ENCODE measurements around the gene CCDC192.
"Not testable (repeated sequence)": the region's sequence is repeated elsewhere in the genome, so short reads cannot be mapped to it uniquely, and the experiment has no call there.

Gene CCDC192

DNA sequence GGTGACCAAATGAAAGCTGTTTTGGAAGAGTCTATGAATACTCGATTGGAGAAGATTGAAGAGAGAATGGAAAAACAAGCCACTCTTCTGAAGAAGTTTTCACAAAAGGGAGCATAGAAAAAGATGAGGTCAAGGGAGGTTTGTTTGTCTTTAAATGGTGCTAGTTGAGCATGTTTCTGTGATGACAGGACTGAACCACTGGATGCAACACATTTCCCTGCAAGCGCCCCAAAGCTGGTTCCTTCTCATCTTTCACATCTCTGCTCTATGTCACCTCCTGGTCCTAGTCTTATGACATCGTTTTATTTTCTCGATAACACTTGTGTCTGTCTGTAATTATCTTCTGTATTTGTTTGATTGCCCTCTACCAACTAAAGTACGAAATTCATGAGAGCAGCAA lies 3.8 kb upstream of the CCDC192 start:
- DNase-seq (ENCODE audit: low read depth) = no peak

DNA sequence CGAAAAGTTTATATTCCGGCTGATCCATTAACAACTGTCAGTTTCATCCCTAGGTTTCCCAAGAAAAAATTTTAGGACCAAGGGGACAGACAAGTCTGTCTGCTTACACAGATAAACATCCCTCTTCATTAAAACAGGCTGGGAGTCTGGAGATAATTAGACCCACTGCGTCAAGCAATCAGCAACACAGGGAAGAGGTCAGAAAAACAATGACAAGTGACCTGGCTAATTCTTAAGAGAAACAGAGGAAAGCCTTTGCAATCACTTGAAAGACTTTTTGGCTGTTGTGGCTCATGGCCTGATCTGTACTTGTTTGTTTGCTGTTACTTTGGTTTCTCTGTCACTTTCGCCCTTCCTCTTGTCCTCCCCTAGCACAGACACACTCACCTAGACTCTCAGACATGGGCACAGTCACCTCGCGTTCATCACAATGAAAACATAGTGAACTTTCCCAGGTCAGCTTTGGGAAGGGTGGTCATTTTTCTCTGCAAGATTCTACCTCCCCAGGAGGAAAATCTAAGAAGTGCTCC lies 2.9 kb upstream of the CCDC192 start:
- no peak for DNase-seq (ENCODE audit: low read depth)

DNA sequence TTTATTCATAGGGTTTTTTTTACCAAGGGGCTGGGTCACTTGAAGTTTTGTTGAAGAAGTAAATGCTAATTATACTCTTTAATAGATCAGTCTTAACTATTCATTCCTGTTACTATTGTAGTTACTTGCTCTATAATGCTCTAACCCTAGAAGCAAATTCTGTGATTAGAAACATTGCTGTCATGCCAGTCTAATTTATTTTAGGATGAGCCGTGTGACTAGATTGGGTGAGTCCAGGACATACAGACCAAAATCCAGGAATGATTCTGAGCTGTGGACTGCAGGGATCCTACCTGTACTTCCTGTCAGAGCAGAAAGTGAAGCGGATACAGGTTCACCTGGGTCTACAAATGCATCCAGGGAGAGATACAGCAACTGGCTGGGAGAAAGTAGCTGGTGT lies 757 bp upstream of the CCDC192 start:
- DNase-seq (ENCODE audit: low read depth) = no peak

DNA sequence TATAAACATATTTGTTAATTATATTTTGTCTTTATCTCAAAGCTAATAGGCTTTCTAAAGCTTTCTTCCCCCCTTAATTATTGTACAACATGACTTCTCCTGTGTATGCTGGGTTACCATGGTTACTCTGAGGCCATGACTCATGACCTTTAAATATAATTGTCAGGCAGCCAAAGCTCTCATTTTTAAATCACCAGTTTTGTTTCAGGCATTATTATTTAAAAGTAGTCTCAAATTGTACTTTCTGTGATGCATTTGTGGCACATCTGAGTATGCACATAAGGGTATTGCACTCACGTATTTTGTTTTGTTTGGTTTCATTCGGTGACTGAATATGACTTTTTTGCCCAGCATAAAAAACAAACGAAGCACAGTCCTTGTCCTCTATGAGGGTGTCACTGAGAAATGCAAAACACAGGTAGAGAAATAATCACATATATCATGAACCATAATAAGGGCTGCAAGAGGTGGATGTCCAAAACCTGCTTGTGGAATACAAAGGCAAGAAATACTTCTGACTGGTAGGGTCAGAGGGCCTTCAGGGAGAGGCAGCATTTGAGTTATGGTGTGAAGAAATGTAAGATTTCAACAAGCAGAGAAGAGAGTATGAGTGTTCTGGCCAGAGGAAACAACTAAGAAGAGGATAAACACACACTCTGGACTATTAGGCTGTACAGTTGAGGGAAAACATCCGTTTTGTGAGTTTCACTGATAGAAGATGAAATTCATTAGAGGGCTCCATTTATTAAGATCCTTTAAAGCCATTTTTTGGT lies 2.1 kb downstream of the CCDC192 start:
- DNase-seq (ENCODE audit: low read depth) = peak; percentile 84

DNA sequence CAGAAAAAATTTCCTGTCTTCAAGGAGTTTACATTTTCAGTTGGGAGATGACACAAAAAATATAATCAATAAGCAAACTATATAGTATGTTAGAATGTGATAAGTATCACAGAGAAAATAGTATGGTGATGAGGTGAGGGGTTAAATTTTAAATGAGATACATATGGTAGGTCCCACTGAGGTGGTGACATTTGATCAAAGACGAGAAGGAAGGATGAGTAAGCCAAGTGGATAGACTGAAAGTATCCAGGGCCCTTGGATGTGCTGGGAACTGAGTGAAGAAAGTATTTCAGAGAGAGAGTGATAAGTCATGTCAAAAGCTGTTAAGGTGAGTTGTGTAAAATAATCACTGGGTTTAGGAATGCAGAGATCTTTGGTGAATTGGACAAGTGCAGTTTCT lies 3.5 kb downstream of the CCDC192 start:
- no peak for DNase-seq (ENCODE audit: low read depth)

DNA sequence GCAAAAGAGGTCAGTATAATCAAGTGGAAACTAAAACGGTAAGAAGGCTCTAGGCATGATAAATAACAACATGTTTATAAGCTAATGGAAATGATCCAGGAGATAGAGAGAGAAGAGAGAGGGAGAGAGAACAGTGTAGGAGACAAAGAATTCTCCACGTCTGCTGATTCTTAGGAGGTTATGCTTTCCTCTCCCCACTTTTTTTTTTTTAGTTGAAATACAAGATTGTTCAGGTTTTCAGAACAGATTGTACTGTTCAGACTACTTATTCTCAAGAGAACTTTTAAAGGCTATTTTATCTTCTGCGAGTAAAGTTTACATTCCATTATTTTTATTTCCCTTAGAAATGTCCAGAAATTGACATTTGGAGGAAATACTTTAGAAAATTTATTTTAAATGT lies 4.0 kb downstream of the CCDC192 start:
- DNase-seq (ENCODE audit: low read depth) = no peak

DNA sequence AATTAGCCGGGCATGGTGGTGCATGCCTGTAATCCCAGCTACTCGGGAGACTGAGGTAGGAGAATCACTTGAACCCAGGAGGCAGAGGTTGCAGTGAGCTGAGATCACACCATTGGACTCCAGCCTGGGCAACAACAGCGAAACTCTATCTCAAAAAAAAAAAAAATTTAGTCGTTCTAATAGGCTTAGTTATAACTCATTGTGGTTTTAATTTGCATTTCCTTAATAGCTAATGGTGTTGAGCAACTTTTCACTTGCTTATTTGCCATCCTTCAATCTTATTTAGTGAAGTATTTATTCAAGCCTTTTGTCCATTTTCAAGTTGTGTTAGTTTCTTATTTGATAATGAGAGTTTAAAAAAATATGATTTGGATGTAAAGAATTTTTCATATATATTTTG lies 9.9 kb downstream of the CCDC192 start:
- not testable (repeated sequence) for DNase-seq (ENCODE audit: low read depth)

DNA sequence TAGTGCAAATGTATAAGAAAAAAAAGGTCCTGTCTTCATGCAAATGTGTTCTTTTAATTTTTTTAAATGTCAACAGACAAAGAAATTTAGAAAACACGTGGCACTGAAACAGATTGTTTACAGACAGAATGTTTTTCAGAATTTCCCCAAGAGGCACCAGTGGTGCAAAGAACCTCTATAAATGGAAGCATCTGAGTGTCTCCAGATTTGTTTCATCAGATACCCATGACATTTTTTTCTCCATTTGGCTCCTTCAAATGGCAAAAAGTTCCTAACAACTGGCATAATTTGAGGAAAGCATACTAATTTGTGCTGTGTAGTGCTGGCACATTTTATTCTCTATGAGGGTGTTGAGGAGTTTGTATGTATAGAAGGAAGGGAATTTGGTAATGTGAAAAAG lies 15.0 kb downstream of the CCDC192 start:
- no peak for DNase-seq (ENCODE audit: low read depth)

DNA sequence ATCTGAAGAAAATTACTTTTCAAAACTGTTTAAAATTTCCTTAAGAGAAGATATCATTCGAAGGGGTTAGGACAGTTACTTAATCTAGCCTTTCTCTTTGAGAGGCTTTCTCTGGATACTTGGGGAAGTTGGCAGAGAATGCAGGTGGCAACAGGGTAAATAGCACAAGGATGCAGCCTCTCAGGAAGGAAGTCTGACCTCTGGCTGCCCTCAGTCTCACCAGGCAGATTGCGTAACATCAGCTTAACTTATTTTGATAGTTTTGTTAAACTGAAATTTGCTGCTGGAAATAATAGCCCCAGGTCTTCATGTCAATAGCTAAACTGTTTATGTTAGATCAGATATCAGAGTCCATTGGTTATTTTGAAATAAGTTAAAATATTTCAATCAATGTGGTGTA lies 20.4 kb downstream of the CCDC192 start:
- peak; percentile 56 for DNase-seq (ENCODE audit: low read depth)

DNA sequence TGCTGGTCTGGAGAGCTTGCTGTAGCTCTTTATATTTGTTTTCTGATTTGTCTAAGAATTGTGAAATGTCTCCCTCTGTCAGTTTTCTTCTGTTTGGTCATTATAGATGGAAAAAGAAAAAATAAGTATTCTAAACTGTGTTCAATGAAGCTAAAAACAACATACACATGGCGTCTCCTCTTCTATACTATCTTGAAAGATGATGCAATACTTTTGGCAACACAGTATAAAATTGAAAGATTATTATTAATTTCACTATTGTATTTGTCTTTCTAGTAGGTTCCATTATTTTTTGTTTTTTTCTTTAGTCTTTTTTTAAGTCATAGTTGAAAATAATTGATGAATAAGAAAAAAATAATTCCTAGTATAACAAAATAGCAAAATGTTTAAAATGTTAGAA lies 22.5 kb downstream of the CCDC192 start:
- DNase-seq (ENCODE audit: low read depth) = no peak

DNA sequence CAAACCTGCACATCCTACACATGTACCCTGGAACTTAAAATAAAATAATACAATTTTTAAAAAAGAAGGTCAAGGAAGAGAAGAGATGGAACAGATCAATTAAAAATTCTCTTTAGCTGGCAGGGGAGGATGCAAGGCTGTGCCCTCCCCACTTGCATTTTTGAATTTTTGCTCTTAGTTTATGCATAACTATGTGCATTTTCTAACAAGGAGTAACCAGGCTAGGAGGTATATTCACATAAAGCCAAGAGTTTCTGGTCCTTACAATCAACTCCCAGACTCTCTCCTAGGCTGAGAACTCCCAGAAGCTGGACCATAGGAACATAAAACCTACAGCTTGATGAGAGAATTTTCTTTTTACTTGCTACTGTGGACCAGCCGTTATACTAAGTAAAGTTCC lies 29.8 kb downstream of the CCDC192 start:
- DNase-seq (ENCODE audit: low read depth) = no peak

DNA sequence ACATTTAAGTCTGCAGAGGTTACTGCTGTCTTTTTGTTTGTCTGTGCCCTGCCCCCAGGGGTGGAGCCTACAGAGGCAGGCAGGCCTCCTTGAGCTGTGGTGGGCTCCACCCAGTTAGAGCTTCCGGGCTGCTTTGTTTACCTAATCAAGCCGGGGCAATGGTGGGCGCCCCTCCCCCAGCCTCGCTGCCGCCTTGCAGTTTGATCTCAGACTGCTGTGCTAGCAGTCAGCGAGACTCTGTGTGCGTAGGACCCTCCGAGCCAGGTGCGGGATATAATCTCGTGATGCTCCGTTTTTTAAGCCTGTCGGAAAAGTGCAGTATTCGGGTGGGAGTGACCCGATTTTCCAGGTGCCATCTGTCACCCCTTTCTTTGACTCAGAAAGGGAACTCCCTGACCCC lies 36.2 kb downstream of the CCDC192 start:
- not testable (repeated sequence) for DNase-seq (ENCODE audit: low read depth)

DNA sequence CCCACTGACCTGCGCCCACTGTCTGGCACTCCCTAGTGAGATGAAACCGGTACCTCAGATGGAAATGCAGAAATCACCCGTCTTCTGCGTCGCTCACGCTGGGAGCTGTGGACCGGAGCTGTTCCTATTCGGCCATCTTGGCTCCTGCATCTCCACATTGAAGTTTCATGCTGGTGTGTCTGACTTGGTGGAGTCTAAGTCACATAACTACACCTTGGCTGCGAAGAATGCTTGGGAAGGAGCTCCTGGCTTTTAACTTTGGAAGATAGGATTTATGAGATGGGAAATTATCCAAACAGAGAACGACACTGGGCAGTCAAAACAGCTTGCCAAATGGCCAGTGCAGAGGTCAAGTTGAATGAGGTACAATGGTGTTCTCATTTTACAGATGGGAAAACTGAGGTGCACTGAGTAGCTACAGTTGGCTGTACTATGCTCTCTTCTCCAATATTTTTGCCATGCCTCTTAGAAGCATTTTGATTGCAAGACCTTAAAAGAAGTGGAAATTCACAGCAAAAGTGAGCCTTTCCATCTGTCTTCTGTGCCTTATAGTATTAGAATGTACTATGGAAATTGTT lies 36.7 kb downstream of the CCDC192 start:
- DNase-seq (ENCODE audit: low read depth) = no peak

DNA sequence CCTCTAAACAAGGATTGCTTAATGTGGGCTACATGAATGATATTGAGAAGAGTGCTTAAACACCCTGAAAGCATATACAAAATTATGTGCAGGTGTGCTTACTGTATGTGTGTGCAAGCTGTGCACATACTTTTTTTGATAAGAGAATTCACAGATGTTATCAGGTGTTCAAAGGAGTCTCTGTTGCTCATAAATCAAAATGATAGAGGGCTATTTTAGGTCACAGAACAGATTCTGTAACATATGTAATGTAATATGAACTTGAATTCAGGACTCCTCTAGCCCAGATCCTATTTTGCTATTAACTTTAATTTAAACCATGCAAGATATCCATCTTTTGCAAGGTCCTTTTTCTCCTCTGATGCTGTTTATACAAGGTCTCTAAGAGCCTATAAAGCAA lies 38.2 kb downstream of the CCDC192 start:
- no peak for DNase-seq (ENCODE audit: low read depth)

DNA sequence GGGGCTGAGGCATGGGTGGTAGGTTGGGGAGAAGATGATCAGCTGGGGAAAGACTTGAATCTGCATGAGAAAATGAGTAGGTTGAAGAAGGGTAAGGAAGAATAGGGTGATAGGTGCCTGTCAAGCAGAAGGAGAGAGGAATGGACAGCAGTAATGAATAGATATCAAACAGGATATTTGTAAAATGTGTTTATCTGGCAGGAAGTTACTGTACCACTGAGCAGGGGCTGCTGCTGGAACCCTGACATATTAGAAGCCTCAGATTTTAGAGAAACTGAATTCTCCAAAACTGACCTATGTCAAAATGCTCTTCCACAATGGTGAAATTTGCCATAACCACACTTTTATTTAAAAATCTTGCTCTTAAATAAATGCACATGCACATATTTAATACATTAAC lies 41.0 kb downstream of the CCDC192 start:
- DNase-seq (ENCODE audit: low read depth) = no peak

DNA sequence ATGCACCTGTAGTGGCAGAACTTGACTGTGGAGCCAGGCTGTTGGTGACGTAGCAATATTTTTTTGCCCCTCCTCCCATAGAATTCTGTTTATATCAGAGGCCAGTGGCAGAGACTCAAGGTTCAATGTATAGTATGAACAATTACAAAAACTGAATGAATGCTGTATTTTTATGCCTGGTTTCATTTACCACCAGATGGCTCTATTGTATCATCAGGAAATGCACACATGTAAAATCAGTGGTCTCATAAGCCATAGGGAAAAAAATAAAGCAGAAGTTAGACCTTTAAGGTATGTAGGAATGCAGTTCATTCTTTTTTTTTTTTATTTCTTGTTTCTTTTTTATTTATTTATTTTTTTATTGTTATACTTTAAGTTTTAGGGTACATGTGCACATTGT lies 43.6 kb downstream of the CCDC192 start:
- peak; percentile 51 for DNase-seq (ENCODE audit: low read depth)

DNA sequence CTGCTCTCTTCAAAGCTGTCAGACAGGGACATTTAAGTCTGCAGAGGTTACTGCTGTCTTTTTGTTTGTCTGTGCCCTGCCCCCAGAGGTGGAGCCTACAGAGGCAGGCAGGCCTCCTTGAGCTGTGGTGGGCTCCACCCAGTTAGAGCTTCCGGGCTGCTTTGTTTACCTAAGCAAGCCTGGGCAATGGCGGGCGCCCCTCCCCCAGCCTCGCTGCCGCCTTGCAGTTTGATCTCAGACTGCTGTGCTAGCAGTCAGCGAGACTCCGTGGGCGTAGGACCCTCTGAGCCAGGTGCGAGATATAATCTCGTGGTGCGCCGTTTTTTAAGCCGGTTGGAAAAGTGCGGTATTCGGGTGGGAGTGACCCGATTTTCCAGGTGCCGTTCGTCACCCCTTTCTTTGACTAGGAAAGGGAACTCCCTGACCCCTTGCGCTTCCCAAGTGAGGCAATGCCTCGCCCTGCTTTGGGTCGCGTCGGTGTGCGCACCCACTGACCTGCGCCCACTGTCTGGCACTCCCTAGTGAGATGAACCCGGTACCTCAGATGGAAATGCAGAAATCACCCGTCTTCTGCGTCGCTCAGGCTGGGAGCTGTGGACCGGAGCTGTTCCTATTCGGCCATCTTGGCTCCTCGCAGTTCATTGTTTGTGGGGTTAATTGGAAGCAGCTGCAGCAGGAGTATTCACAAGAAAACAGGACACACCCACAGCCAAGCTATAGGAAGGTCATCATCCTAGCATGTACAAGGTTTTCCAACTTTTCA lies 49.5 kb downstream of the CCDC192 start:
- DNase-seq (ENCODE audit: low read depth) = not testable (repeated sequence)

DNA sequence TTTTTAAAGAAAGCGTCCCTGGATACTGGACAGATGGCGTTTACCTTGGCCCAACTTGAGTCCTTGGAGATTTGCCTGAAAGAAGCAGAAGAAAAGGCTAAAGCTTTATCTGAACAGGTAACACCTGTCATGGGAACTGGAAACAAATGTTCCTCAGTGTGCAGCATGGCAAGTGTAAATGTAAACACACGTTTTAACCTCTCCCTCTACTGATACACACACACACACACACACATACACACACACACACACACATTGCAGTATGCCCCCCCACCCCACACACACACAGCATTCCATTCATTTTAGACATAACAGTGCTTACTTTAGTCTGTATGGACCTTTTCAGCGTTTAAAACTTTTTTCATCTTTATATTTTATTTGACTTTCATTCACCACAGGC lies 51.1 kb downstream of the CCDC192 start:
- peak; percentile 29 for DNase-seq (ENCODE audit: low read depth)

DNA sequence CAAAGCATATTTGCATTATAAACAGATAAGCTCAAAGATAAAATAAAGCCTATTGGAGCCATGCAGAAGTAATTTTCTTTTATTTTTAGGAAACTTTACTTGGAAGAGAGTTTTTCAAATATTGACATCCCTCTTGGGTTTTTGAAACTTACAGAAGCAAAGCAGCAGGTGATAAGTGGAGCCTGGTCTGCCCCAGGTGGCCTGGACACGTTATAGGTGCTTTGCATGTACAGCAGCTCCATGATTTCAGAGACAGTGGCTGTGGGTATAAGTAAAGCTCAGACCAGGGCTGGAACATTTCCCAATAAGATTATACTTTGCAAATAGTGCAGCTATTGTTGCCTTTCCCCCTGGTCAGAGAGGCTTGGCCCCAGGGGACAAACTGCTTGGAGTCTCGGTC lies 51.5 kb downstream of the CCDC192 start:
- no peak for DNase-seq (ENCODE audit: low read depth)

DNA sequence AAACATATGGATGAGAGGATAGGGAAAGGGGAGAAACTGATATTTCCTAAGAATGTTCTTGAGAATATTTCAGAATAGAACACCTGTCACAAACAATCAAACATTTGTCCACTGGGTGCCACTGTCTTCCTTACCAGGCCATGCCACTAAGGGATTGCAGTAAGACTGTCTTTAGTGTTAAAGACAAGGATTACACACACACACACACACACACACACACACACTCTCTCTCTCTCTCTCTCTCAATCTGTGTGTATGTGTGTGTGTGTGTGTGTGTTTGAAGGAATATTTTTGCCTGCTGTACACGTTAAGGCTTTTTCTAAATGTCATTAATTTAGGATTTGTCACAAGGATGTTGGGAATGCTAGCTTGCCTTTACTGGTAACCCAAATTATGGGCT lies 54.4 kb downstream of the CCDC192 start:
- peak; percentile 70 for DNase-seq (ENCODE audit: low read depth)

DNA sequence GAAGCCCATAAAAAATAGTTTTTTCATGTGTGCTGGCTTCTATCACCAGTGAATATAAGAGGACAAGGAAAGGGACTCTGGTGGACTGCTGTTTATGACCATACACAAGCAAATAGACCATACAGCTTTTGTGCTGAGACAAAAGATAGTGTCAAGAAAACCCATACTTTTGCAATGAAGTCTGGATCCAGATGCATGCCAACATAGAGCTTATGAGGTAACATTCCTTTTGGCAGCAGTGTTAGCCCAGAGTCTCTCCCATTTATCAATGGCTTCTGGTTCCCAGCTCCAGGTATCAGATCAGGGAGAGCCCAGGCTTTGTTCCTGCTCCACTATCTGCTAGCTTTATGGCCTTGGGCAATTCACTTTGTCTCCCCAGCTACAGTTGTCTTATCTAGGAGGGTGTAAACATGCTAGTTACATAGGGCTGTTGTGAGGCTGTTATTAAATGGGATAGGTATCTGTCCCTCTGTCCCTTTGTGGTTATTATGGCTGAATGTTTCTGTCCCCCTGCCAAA lies 55.6 kb downstream of the CCDC192 start:
- peak; percentile 30 for DNase-seq (ENCODE audit: low read depth)

DNA sequence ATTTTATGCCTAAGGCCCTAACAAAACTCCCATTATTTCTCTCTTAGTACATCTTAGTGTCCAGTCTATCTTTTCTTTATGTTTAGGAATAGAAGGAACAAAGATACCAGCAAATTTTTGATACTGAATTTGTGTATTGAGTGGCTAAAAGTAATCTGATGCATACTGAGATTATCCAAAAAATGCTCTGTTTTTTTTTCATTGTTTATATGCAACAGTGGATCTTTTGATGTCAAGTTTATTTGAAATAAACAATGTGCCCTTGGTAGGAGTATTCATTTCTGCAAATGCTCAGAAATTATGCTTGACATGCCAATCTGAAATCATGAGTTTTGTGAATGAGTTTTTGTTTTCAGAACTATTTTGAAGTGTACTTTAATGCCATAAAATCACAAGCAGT lies 58.7 kb downstream of the CCDC192 start:
- no peak for DNase-seq (ENCODE audit: low read depth)

DNA sequence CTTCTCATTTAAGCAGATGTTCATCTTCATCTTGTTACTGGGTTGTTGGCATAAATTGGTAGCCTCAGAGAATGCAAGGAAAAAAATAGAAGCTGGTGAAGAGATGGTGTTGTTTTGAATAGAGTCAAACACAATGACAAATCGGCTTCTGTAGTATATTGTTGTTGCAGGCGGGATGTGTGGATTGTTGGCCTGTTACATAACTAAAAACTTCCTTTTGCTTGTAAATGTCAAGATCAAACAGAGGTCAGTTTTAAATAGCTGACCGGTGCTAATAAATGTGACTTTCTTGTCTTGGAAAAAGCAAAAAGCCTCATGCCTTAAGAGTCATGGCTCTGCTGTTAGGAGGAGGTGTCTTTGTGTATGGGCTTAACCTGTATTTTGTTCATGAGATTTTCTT lies 59.2 kb downstream of the CCDC192 start:
- DNase-seq (ENCODE audit: low read depth) = no peak

Measured in amniotic epithelial cell (primary cell).